ENCODE results near the gene EXD3.
"Not testable (repeated sequence)": the region's sequence is repeated elsewhere in the genome, so short reads cannot be mapped to it uniquely, and the experiment has no call there.

EXD3 gene

GRCh38 chr9:137354153-137354844 lies 68.7 kb downstream of the EXD3 start:
- peaks cover 6 to 7% of the 10 kb centered on the region in 2 donors for H3K9me3 Mint-ChIP-seq
- DNase-seq = no peak
- H3K4me1 Mint-ChIP-seq (ENCODE audit: low read depth in 2 of 2) = no peaks in the 10 kb centered on the region
- H3K27me3 Mint-ChIP-seq = no peaks in the 10 kb centered on the region
- H3K27ac Mint-ChIP-seq = no peak overlapping the region
- ATAC-seq (replicated peaks) = no peak
- H3K36me3 Mint-ChIP-seq (ENCODE audit: insufficient read depth) = no peaks in the 10 kb centered on the region
- H3K4me3 Mint-ChIP-seq = no peak overlapping the region

- Mint-ChIP-seq H3K9me3 (peaks cover 6 to 7% of the 10 kb centered on the region in 2 donors), H3K27me3 (no peaks in the 10 kb centered on the region), H3K4me1 (ENCODE audit: low read depth in 2 of 2) (no peaks in the 10 kb centered on the region), H3K4me3 (no peak overlapping the region), H3K36me3 (ENCODE audit: insufficient read depth) (no peaks in the 10 kb centered on the region), H3K27ac (no peak overlapping the region)
- no peak for DNase-seq
- ATAC-seq (replicated peaks) = no peak
Observed at GRCh38 chr9:137353223-137354152, 69.5 kb downstream of the EXD3 start.

GRCh38 chr9:137352511-137353222 lies 70.3 kb downstream of the EXD3 start:
- DNase-seq = no peak
- Mint-ChIP-seq H3K27me3 (no peaks in the 10 kb centered on the region), H3K4me1 (ENCODE audit: low read depth in 2 of 2) (no peaks in the 10 kb centered on the region), H3K27ac (no peak overlapping the region), H3K36me3 (ENCODE audit: insufficient read depth) (no peaks in the 10 kb centered on the region), H3K4me3 (no peak overlapping the region), H3K9me3 (peaks cover 5 to 7% of the 10 kb centered on the region in 2 donors)
- ATAC-seq (replicated peaks) = no peak

DNA sequence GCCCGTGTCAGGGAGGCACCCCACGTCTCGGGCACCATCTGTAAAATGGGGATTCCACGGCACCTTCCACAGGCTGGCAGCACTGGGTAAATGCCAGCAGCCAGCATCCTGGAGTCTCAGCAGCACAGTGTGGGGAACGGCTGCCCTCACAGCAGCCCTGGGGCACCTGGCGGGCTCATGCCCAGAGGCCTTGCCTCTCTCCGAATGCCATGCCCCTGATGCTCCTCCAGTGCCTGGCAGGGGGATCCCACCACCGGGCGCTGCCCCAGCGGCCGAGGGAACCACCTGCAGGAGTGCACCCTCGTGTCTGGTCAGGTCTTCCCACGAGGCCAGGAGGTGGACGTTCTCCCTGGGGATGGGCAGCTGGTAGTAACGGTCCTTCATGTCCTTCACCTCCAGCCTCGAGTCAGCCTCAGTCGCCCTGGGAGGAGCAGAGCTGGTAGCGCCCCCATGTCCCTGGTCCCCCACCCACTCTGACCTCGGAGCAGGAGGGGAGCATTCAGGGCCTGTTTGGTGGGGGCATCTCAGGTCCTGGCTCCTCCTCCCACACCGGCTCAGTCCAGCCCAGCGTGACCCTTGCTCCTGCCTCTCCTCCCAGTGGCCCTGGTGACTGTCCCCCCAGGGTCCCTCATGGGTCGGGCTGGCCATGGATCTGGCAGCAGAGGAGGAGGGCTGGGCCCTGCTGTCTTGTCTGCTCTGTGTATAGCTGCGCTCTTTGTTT lies 71.0 kb downstream of the EXD3 start:
- Mint-ChIP-seq H3K4me1 (ENCODE audit: low read depth in 2 of 2) (no peaks in the 10 kb centered on the region), H3K27ac (no peak overlapping the region), H3K27me3 (no peaks in the 10 kb centered on the region), H3K4me3 (no peak overlapping the region), H3K9me3 (peaks cover 0 to 3% of the 10 kb centered on the region in 2 donors), H3K36me3 (ENCODE audit: insufficient read depth) (peaks cover 2% of the 10 kb centered on the region)
- ATAC-seq (replicated peaks) (no peak), DNase-seq (no peak)

DNA sequence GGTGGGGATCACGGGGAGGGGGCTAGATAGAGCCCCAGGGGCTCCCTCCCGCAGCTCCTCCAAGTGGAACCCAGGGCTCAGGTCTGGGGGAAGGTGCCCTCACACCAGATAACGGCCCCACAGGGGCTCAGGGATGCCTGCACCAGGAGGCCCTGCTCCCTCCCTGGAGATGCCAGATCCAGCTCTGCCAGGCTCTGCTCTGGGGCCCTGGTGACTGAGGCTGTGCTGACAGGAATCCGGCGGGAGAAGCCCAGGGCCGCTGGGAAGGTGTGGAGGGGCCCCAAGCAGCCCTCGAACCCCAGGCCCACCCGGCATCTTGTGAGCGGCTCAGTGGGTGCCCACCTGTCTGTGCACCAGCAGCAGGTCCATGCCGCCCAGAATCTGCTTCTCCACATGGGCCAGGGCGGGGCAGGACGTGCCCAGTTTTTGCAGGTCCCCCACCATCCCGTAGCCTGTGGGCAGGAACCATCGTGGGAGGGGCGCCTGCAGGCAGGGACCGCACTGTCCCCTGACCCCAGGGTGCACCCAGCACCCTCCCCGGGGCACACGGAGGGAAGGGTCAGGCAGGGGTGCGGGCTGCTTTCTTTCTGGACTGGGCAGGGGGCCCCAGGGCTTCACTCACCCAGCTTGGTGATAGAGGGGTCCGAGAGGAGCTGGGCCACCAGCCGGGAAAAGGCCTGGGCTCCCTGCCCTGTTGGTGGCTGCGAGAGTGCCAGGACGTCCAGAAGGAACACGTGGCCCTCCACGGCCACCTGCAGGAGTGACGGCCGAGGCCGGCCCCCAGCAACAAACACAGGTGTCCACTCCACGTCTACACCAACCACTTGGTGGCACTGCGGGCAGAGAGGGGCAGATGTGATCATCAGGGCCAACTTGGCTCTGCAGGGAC lies 72.0 kb downstream of the EXD3 start:
- ATAC-seq (replicated peaks) = no peak
- Mint-ChIP-seq H3K4me3 (no peak overlapping the region), H3K27me3 (no peaks in the 10 kb centered on the region), H3K9me3 (no peaks in the 10 kb centered on the region), H3K36me3 (ENCODE audit: insufficient read depth) (peaks cover 5% of the 10 kb centered on the region), H3K4me1 (ENCODE audit: low read depth in 2 of 2) (no peaks in the 10 kb centered on the region), H3K27ac (no peak overlapping the region)
- no peak for DNase-seq

DNA sequence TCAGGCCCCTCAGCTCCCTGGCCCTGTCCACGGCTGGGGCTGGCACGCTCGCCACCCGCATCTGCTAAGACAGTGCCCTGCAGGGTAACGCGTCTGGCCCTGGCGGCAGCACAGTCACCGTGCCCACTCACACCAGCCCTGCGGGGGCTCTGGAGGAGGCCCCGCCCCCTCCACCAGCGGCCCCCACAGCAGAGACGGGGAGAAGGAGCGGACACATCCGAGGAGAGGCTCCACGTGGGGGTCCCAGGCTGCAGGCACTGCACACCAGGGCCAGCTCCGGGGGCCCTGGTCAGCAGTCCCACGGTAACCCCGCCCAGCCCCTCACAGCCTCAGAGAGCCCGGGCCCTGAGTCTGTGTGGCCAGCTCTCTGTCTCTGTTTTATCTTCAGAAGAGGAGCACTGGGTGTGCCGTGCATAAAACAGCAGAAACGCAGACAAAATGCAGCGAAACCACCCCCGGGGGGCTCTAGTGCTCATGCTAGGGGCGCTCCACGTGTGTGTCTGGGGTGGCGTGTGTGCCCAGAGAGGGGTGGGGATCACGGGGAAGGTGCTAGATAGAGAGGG lies 73.4 kb downstream of the EXD3 start:
- H3K9me3 Mint-ChIP-seq = no peaks in the 10 kb centered on the region
- H3K4me1 Mint-ChIP-seq (ENCODE audit: low read depth in 2 of 2) = no peaks in the 10 kb centered on the region
- peaks cover 5% of the 10 kb centered on the region for H3K36me3 Mint-ChIP-seq (ENCODE audit: insufficient read depth)
- no peak overlapping the region for H3K27ac Mint-ChIP-seq
- no peaks in the 10 kb centered on the region for H3K27me3 Mint-ChIP-seq
- H3K4me3 Mint-ChIP-seq = no peak overlapping the region
- ATAC-seq (replicated peaks) (no peak), DNase-seq (no peak)

DNA sequence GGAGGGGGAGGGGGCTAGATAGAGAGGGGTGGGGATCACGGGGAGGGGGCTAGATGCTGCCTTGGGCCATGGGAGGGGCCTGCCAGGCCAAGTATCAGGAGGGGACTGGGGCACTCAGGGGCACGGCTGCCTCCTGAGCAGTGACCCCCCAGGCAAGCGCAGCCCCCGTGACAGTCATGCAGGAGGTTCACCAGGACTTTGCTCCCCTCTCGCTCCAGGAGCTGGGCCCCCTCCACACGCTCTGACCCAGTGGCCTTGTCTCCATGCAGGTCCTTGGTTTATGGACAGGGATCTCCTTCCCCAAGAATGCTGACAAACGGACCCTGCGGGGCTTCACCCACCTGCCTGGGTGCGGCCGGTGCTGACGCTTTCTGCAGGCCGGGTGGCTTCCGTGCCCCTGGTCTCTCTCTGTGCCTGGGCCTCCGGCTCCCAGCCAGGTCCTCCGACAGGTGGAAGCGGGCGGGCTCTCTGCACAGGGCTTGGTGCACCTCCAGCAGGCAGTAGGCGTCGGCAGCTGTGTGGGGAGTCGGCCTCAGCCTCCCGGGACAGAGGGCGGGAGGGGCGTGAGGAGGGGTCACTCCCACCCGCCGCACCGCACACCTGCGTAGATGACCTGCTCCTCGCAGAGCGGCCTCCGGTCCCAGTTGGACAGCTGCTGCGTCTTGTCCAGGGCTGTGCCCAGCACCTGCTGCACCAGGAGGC lies 74.0 kb downstream of the EXD3 start:
- DNase-seq = no peak
- Mint-ChIP-seq H3K4me3 (no peak overlapping the region), H3K27ac (no peak overlapping the region), H3K9me3 (no peaks in the 10 kb centered on the region), H3K4me1 (ENCODE audit: low read depth in 2 of 2) (no peaks in the 10 kb centered on the region), H3K27me3 (no peaks in the 10 kb centered on the region), H3K36me3 (ENCODE audit: insufficient read depth) (peaks cover 5% of the 10 kb centered on the region)
- no peak for ATAC-seq (replicated peaks)

DNA sequence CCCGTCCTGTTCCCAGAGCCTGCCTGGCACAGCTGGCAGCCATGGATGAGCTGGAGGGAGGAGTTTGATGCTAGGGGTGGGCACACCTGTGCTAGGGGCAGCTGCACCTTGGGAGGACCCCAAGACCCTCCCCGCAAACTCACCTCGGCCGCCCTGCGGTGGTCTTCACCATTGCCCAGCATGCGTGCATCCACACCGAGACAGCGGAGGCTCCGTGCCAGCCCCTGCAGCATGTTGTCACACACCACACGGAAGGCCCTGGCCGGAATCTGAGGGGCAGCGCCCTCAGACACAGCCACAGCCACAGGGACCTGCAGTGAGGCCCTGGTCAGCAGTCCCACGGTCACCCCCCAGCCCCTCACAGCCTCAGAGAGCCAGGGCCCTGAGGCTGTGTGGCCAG lies 75.0 kb downstream of the EXD3 start:
- H3K9me3 Mint-ChIP-seq = no peaks in the 10 kb centered on the region
- ATAC-seq (replicated peaks) = no peak
- no peaks in the 10 kb centered on the region for H3K27me3 Mint-ChIP-seq
- DNase-seq = no peak
- peaks cover 5% of the 10 kb centered on the region for H3K36me3 Mint-ChIP-seq (ENCODE audit: insufficient read depth)
- H3K4me3 Mint-ChIP-seq = no peak overlapping the region
- no peaks in the 10 kb centered on the region for H3K4me1 Mint-ChIP-seq (ENCODE audit: low read depth in 2 of 2)
- no peak overlapping the region for H3K27ac Mint-ChIP-seq

DNA sequence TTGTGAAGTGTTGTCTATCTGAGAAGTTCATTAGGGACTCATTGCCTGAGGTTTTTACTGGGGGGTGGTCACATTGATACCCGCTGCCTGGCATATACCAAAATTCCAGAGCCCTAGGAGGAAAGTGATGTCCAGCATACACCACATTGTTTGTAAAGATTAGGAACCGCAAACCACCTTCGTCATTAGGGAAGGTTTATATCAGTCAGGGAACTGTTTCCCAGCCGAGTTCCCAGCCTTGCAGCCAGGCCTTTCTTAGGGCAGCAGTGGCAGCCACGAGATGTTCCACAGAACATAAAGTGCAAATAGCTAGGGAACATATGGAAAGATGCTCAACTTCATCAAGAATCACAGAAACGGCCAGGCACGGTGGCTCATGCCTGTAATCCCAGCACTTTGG lies 80.5 kb downstream of the EXD3 start:
- H3K4me1 Mint-ChIP-seq (ENCODE audit: low read depth in 2 of 2) = no peaks in the 10 kb centered on the region
- ATAC-seq (replicated peaks) (no peak), DNase-seq (no peak)
- no peaks in the 10 kb centered on the region for H3K27me3 Mint-ChIP-seq
- no peaks in the 10 kb centered on the region for H3K9me3 Mint-ChIP-seq
- no peak overlapping the region for H3K27ac Mint-ChIP-seq
- peaks cover 5% of the 10 kb centered on the region for H3K36me3 Mint-ChIP-seq (ENCODE audit: insufficient read depth)
- H3K4me3 Mint-ChIP-seq = no peak overlapping the region

GRCh38 chr9:137341227-137341626 lies 81.7 kb downstream of the EXD3 start:
- Mint-ChIP-seq H3K27me3 (no peaks in the 10 kb centered on the region), H3K36me3 (ENCODE audit: insufficient read depth) (peaks cover 3% of the 10 kb centered on the region), H3K4me1 (ENCODE audit: low read depth in 2 of 2) (no peaks in the 10 kb centered on the region), H3K27ac (no peak overlapping the region), H3K4me3 (no peak overlapping the region), H3K9me3 (no peaks in the 10 kb centered on the region)
- no peak for DNase-seq
- ATAC-seq (replicated peaks) = no peak

- H3K27ac Mint-ChIP-seq; DNase-seq; H3K9me3 Mint-ChIP-seq; H3K4me1 Mint-ChIP-seq (ENCODE audit: low read depth in 2 of 2); H3K27me3 Mint-ChIP-seq; H3K36me3 Mint-ChIP-seq (ENCODE audit: insufficient read depth); ATAC-seq (replicated peaks); H3K4me3 Mint-ChIP-seq: not testable (repeated sequence)
Observed at GRCh38 chr9:137339908-137340462, 83.0 kb downstream of the EXD3 start.

Measured in effector memory CD8-positive, alpha-beta T cell (primary cell).